BE2C (cell line): ENCODE results near the gene DPYSL5.

Experiments used
- DNase-seq: peaks from one replicate; pipeline ENCODE4 v3.0.0-alpha.2; 2020
- H3K27me3 ChIP-seq: fragments of 250-450 bp; sonication (Bioruptor Pico); 2 replicates; pipeline ENCODE4 v1.5.1; 2020; ENCODE audit warnings: mild to moderate bottlenecking
- H3K36me3 ChIP-seq: fragments of 250-450 bp; sonication (Bioruptor Pico); 2 replicates; pipeline ENCODE4 v1.5.1; 2020; ENCODE audit warnings: mild to moderate bottlenecking
- H3K4me1 ChIP-seq: fragments of 250-450 bp; sonication (Bioruptor Pico); 2 replicates; pipeline ENCODE4 v1.5.1; 2020
- H3K4me3 ChIP-seq: 2 replicates; pipeline ENCODE4 v1.5.1; 2011; ENCODE audit warnings: low read depth, low read length
- H3K9me3 ChIP-seq: fragments of 250-450 bp; sonication (Bioruptor Pico); 2 replicates; pipeline ENCODE4 v1.5.1; 2020
- CTCF ChIP-seq: IDR thresholded peaks from 2 replicates; pipeline ENCODE4 v1.5.1; 2012; ENCODE audit warnings: mild to moderate bottlenecking, low read depth, low read length

The DPYSL5 gene

GRCh38 chr2:26914659-26915310 is 66.9 kb downstream of the DPYSL5 start:
- TF ChIP-seq CTCF, result no peak
- H3K27me3 ChIP-seq, result no peaks in the 10 kb centered on the region
- no peak for DNase-seq
- H3K36me3 ChIP-seq, result no peaks in the 10 kb centered on the region; the same call in 1 of the 2 replicates
- peaks cover 9% of the 10 kb centered on the region for H3K4me1 ChIP-seq
- H3K9me3 ChIP-seq, result no peaks in the 10 kb centered on the region
- H3K4me3 ChIP-seq, result no peak overlapping the region

- no peak for DNase-seq
- Histone ChIP-seq H3K36me3 (no peaks in the 10 kb centered on the region), H3K4me1 (peaks cover 9% of the 10 kb centered on the region), H3K4me3 (no peak overlapping the region), H3K9me3 (no peaks in the 10 kb centered on the region), H3K27me3 (no peaks in the 10 kb centered on the region)
- no peak for TF ChIP-seq CTCF
Observed at GRCh38 chr2:26915316-26915715, 67.4 kb downstream of the DPYSL5 start.

- Histone ChIP-seq H3K36me3 (no peaks in the 10 kb centered on the region), H3K4me1 (peaks cover 9% of the 10 kb centered on the region), H3K27me3 (no peaks in the 10 kb centered on the region), H3K4me3 (no peak overlapping the region), H3K9me3 (no peaks in the 10 kb centered on the region)
- no peak for DNase-seq
- no peak for TF ChIP-seq CTCF
Observed at GRCh38 chr2:26916128-26916692, 68.3 kb downstream of the DPYSL5 start.

GRCh38 chr2:26917135-26917836 is 69.4 kb downstream of the DPYSL5 start:
- no peak for TF ChIP-seq CTCF
- Histone ChIP-seq H3K36me3 (no peaks in the 10 kb centered on the region), H3K9me3 (no peaks in the 10 kb centered on the region), H3K4me3 (no peak overlapping the region), H3K27me3 (no peaks in the 10 kb centered on the region), H3K4me1 (peaks cover 6% of the 10 kb centered on the region)
- DNase-seq, result no peak

GRCh38 chr2:26921323-26921722 is 73.4 kb downstream of the DPYSL5 start:
- DNase-seq, result no peak
- no peak for TF ChIP-seq CTCF
- Histone ChIP-seq H3K36me3 (no peaks in the 10 kb centered on the region), H3K9me3 (no peaks in the 10 kb centered on the region), H3K4me3 (no peak overlapping the region), H3K27me3 (no peaks in the 10 kb centered on the region), H3K4me1 (no peaks in the 10 kb centered on the region)
